Tibial nerve (tissue), 4 donors: Measurements from ENCODE around the gene TRIM25. TPM values are rescaled to one million over a fixed set of nuclear protein-coding genes. Genes with fewer than 3 reads are reported as not detected.
"Not testable (repeated sequence)": the region's sequence is repeated elsewhere in the genome, so short reads cannot be mapped to it uniquely, and the experiment has no call there.

Experiments
- DNase-seq, 2 donors: peaks; one replicate each; pipeline ENCODE4 v3.0.0-alpha.2; 2019; ENCODE audit warnings: low spot score in 2 of 2
- H3K27ac ChIP-seq, 4 donors: fragments of 200-600 bp; sonication (generic) in 3 of 4; one replicate each; pipeline ENCODE4 v1.5.1; 2017 to 2019; ENCODE audit warnings: mild to moderate bottlenecking in 1 of 4
- H3K27me3 ChIP-seq, 2 donors: fragments of 200-600 bp; sonication (generic) in 1 of 2; one replicate each; pipeline versions ENCODE4 v1.5.1 to v1.6.0; 2017 to 2019
- H3K36me3 ChIP-seq, 3 donors: fragments of 200-600 bp; sonication (generic); one replicate each; pipeline ENCODE4 v1.5.1; 2018 to 2019
- H3K4me1 ChIP-seq, 4 donors: fragments of 200-600 bp; sonication (generic) in 3 of 4; one replicate each; pipeline ENCODE4 v1.5.1; 2017 to 2019
- H3K4me3 ChIP-seq, 4 donors: fragments of 200-600 bp; sonication (generic) in 3 of 4; one replicate each; pipeline ENCODE4 v1.5.1; 2017 to 2019; ENCODE audit warnings: mild to moderate bottlenecking in 1 of 4, moderate library complexity in 1 of 4
- H3K9me3 ChIP-seq, 4 donors: fragments of 200-600 bp; sonication (generic) in 3 of 4; one replicate each; pipeline ENCODE4 v1.5.1; 2017 to 2019
- EP300 ChIP-seq, 2 donors: sonication (generic); formaldehyde crosslinking; IDR thresholded peaks; one replicate each; pipeline ENCODE4 v1.6.1; 2017; ENCODE audit warnings: antibody characterized with exemption in 2 of 2, mild to moderate bottlenecking in 1 of 2
- POLR2A ChIP-seq, 2 donors: fragments of 450-650 bp; IDR thresholded peaks; one replicate each; pipeline ENCODE4 v1.6.1; 2017; ENCODE audit warnings: antibody characterized with exemption in 2 of 2, mild to moderate bottlenecking in 2 of 2, moderate library complexity in 2 of 2
- WGBS, 2 donors: methylation state at CpG; one replicate each; pipeline ENCODE4 v1.1.5; 2018; 5-methylcytosine and 5-hydroxymethylcytosine counted together
- total RNA-seq, 4 donors: library from RNA; depleted of rRNA; stranded (reverse); fragments of >200 nt; gene quantifications; one replicate each; pipeline ENCODE4 v1.1.0, GENCODE V29; 2016
- TF ChIP-seq, protein P1 (sequence below), 5 experiments: fragments of 200-600 bp in 3 of 5; fragments of 450-650 bp in 2 of 5; sonication (generic) in 3 of 5; IDR thresholded peaks; one replicate each; pipeline ENCODE4 v1.5.1; 2016 to 2019; ENCODE audit warnings: antibody characterized with exemption in 5 of 5, mild to moderate bottlenecking in 3 of 5, moderate library complexity in 2 of 5

TRIM25 gene
- total RNA-seq, 4 donors from 2014 or later = 19.9 to 49.2 (median 31.5) TPM

GRCh38 chr17:56948491-56948890 is 34.6 kb upstream of the TRIM25 start:
- peaks cover 2 to 61% (median 16%) of the 10 kb centered on the region in 3 donors for H3K36me3 ChIP-seq
- TF ChIP-seq, protein P1, sequence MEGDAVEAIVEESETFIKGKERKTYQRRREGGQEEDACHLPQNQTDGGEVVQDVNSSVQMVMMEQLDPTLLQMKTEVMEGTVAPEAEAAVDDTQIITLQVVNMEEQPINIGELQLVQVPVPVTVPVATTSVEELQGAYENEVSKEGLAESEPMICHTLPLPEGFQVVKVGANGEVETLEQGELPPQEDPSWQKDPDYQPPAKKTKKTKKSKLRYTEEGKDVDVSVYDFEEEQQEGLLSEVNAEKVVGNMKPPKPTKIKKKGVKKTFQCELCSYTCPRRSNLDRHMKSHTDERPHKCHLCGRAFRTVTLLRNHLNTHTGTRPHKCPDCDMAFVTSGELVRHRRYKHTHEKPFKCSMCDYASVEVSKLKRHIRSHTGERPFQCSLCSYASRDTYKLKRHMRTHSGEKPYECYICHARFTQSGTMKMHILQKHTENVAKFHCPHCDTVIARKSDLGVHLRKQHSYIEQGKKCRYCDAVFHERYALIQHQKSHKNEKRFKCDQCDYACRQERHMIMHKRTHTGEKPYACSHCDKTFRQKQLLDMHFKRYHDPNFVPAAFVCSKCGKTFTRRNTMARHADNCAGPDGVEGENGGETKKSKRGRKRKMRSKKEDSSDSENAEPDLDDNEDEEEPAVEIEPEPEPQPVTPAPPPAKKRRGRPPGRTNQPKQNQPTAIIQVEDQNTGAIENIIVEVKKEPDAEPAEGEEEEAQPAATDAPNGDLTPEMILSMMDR (IDR thresholded peaks at IDR 0.05) = no peak
- no peak for TF ChIP-seq EP300 (IDR thresholded peaks at IDR 0.05)
- no peak for TF ChIP-seq POLR2A (IDR thresholded peaks at IDR 0.05)
- H3K4me3 ChIP-seq = no peak overlapping the region

GRCh38 chr17:56947741-56948140 is 33.9 kb upstream of the TRIM25 start:
- no peak for DNase-seq
- no peaks in the 10 kb centered on the region for H3K27me3 ChIP-seq
- no peak overlapping the region for H3K27ac ChIP-seq
- H3K36me3 ChIP-seq = peaks cover 2 to 68% (median 16%) of the 10 kb centered on the region in 3 donors
- H3K4me1 ChIP-seq = no peaks in the 10 kb centered on the region
- 72 to 84% methylated on average over 1 of the region's 1 CpG for WGBS, 2 donors
- no peaks in the 10 kb centered on the region for H3K9me3 ChIP-seq
- TF ChIP-seq, protein P1 (IDR thresholded peaks at IDR 0.05) = no peak
- TF ChIP-seq POLR2A (IDR thresholded peaks at IDR 0.05) = no peak
- TF ChIP-seq EP300 (IDR thresholded peaks at IDR 0.05) = no peak
- H3K4me3 ChIP-seq = no peak overlapping the region

More at GRCh38 chr17:56948491-56948890, 34.6 kb upstream of the TRIM25 start:
- no peak for DNase-seq
- H3K4me1 ChIP-seq = no peaks in the 10 kb centered on the region
- WGBS, 2 donors = 97 to 100% methylated on average over 1 of the region's 1 CpG
- no peaks in the 10 kb centered on the region for H3K27me3 ChIP-seq
- H3K9me3 ChIP-seq = no peaks in the 10 kb centered on the region
- no peak overlapping the region for H3K27ac ChIP-seq

GRCh38 chr17:56945938-56946505 is 32.2 kb upstream of the TRIM25 start:
- H3K4me3 ChIP-seq = no peak overlapping the region
- no peak overlapping the region for H3K27ac ChIP-seq
- TF ChIP-seq, protein P1 (IDR thresholded peaks at IDR 0.05) = no peak
- TF ChIP-seq POLR2A (IDR thresholded peaks at IDR 0.05) (no peak), EP300 (IDR thresholded peaks at IDR 0.05) (no peak)
- H3K36me3 ChIP-seq = peaks cover 2 to 85% (median 16%) of the 10 kb centered on the region in 3 donors
- DNase-seq = no peak
- H3K9me3 ChIP-seq = no peaks in the 10 kb centered on the region
- H3K27me3 ChIP-seq = no peaks in the 10 kb centered on the region
- WGBS, 2 donors = 89 to 95% methylated on average over 3 of the region's 3 CpGs
- H3K4me1 ChIP-seq = no peaks in the 10 kb centered on the region

DNA sequence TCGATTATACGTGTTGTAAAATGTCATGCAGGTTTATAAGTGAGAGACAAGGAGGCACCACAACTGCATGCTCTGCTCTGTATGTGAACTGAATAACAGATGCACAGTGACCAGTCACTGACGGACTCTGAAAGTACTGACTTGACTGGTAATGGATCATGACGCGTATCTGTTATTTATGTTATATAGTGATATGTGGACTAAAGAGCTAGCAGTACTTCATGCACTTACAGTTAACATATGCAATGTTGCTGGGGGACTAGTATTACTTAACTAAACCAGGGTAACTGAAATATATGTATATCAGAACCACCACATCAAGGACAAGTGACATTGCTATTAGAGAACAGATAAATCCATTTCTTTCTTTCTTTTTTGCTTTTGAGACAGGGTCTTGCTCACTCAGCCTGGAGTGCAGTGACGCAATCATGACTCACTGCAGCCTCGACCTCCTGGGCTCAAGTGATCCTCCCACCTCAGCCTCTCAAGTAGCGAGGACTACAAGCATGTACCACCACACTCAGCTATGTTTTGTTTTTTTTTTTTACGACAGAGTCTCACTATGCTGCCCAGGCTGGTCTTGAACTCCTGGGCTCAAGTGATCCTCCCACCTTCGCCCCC is 29.8 kb upstream of the TRIM25 start:
- WGBS, 2 donors = 89 to 90% methylated on average over 10 of the region's 10 CpGs
- DNase-seq = no peak
- Histone ChIP-seq H3K36me3 (peaks cover 2 to 86% (median 9%) of the 10 kb centered on the region in 3 donors), H3K27me3 (no peaks in the 10 kb centered on the region), H3K27ac (no peak overlapping the region), H3K4me3 (no peak overlapping the region), H3K4me1 (no peaks in the 10 kb centered on the region), H3K9me3 (no peaks in the 10 kb centered on the region)
- TF ChIP-seq, protein P1 (IDR thresholded peaks at IDR 0.05) = no peak
- TF ChIP-seq POLR2A (IDR thresholded peaks at IDR 0.05) = no peak

DNA sequence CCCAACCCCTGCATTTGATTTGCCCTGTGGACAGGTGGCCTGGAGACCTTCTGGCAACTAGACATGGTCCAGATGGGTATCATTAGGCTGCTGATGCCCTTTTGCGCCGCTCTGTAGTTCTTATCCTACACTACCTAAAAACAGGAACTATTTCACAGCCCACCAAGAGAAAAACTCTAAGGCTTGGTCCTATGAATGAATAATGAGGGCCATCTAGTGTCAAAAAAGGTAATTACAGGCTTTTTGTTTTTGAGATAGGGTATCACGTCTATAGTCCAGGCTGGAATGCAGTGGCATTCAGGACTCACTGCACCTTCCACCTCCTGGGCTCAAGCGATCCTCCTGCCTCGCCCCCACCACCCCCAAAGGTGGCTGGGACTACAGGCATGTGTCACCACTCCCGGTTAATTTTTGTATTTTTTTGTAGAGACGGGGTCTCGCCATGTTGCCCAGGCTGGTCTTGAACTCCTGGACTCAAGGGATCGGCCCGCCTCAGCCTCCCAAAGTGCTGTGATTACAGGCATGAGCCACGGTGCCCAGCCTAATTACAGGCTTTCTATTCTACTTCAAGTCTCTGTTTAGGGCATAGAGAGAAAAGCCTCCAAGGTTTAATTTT is 26.1 kb upstream of the TRIM25 start:
- Histone ChIP-seq H3K36me3 (peaks cover 0 to 90% (median 12%) of the 10 kb centered on the region in 3 donors), H3K4me3 (no peak overlapping the region), H3K4me1 (no peaks in the 10 kb centered on the region), H3K27me3 (no peaks in the 10 kb centered on the region), H3K27ac (no peak overlapping the region), H3K9me3 (no peaks in the 10 kb centered on the region)
- 57 to 59% methylated on average over 11 of the region's 11 CpGs for WGBS, 2 donors
- TF ChIP-seq POLR2A (IDR thresholded peaks at IDR 0.05) = no peak
- TF ChIP-seq, protein P1 (IDR thresholded peaks at IDR 0.05) = peak; percentile 48 to 76 (median 67)
- DNase-seq = no peak

DNA sequence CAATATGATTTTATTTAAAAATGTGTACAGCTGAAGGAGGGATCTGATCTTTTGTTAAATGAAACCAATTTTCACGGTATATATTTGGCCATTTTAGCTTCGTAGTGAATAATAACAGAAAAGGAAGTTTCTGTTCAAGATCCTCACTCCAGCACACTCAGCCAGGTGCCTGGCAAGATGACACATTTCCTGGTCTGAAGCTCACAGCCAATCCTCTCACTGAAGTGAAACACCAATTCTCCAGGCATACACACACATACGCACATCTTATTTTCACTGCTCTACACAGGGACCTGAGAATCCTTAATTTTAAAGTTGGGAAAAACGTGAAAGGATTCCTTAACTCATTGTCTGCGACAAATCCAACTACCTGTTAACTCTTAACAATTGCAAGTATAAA is 24.4 kb upstream of the TRIM25 start:
- peaks cover 0 to 85% (median 5%) of the 10 kb centered on the region in 3 donors for H3K36me3 ChIP-seq
- peak overlapping the region in 1 of 4 donors; percentile 16 for H3K27ac ChIP-seq
- DNase-seq, H3K4me1 ChIP-seq, H3K9me3 ChIP-seq, H3K27me3 ChIP-seq, H3K4me3 ChIP-seq: not testable (repeated sequence)
- WGBS, 2 donors = 83 to 87% methylated on average over 5 of the region's 5 CpGs
